ENCODE results near the gene ZP2.
"Not testable (repeated sequence)": the region's sequence is repeated elsewhere in the genome, so short reads cannot be mapped to it uniquely, and the experiment has no call there.

Gene ZP2

GRCh38 chr16:21211486-21211885 lies at the start of gene ZP2:
Gene ZP2, minus strand, starts transcription at chr16:21211574. Its CDS starts 27 bp downstream, at chr16:21211547.
- DNase-seq, result no peak

- DNase-seq, result no peak
Measured at GRCh38 chr16:21257284-21257683, 45.9 kb upstream of the ZP2 start.

- no peak for DNase-seq
Measured at GRCh38 chr16:21256636-21257035, 45.3 kb upstream of the ZP2 start.

GRCh38 chr16:21253470-21253869 lies 42.1 kb upstream of the ZP2 start:
- DNase-seq, result no peak

- no peak for DNase-seq
Measured at GRCh38 chr16:21250072-21250923, 38.9 kb upstream of the ZP2 start.

- DNase-seq, result not testable (repeated sequence)
Measured at GRCh38 chr16:21248179-21248578, 36.8 kb upstream of the ZP2 start.

- DNase-seq, result no peak
Measured at GRCh38 chr16:21244518-21245215, 33.3 kb upstream of the ZP2 start.

- DNase-seq, result no peak
Measured at GRCh38 chr16:21242756-21243155, 31.4 kb upstream of the ZP2 start.

GRCh38 chr16:21239646-21240045 lies 28.3 kb upstream of the ZP2 start:
- no peak for DNase-seq

GRCh38 chr16:21236831-21237230 lies 25.5 kb upstream of the ZP2 start:
- no peak for DNase-seq

GRCh38 chr16:21235199-21235585 lies 23.8 kb upstream of the ZP2 start:
- DNase-seq, result no peak

- DNase-seq, result no peak
Measured at GRCh38 chr16:21233521-21234150, 22.3 kb upstream of the ZP2 start, which contains the start of gene ANKS4B. Gene ANKS4B, plus strand, starts transcription at chr16:21233699. Its CDS starts 39 bp downstream, at chr16:21233738.

- DNase-seq, result no peak
Measured at GRCh38 chr16:21233045-21233520, 21.7 kb upstream of the ZP2 start.

- DNase-seq, result no peak
Measured at GRCh38 chr16:21228361-21228872, 17.0 kb upstream of the ZP2 start.

GRCh38 chr16:21227866-21228265 lies 16.5 kb upstream of the ZP2 start:
- DNase-seq, result no peak

GRCh38 chr16:21226749-21227148 lies 15.4 kb upstream of the ZP2 start:
- DNase-seq, result peak; percentile 15

- DNase-seq, result no peak
Measured at GRCh38 chr16:21224800-21225199, 13.4 kb upstream of the ZP2 start.

GRCh38 chr16:21223787-21224186 lies 12.4 kb upstream of the ZP2 start:
- DNase-seq, result no peak

- DNase-seq, result no peak
Measured at GRCh38 chr16:21222495-21223337, 11.3 kb upstream of the ZP2 start.

GRCh38 chr16:21219551-21219950 lies 8.2 kb upstream of the ZP2 start:
- DNase-seq, result no peak

- no peak for DNase-seq
Measured at GRCh38 chr16:21218153-21218552, 6.8 kb upstream of the ZP2 start.

GRCh38 chr16:21217121-21217520 lies 5.7 kb upstream of the ZP2 start:
- DNase-seq, result no peak

Measured in DMS 273 treated with DMSO at 0.1 percent for 48 hours (cell line).